ENCODE measurements around the gene ANKS1A. TPM values are rescaled to one million over a fixed set of nuclear protein-coding genes. Genes with fewer than 3 reads are reported as not detected.

ANKS1A gene
- total and polyA plus RNA-seq, 3 donors from 2014 or later = 44.2 to 96.9 (median 95.9) TPM

DNA sequence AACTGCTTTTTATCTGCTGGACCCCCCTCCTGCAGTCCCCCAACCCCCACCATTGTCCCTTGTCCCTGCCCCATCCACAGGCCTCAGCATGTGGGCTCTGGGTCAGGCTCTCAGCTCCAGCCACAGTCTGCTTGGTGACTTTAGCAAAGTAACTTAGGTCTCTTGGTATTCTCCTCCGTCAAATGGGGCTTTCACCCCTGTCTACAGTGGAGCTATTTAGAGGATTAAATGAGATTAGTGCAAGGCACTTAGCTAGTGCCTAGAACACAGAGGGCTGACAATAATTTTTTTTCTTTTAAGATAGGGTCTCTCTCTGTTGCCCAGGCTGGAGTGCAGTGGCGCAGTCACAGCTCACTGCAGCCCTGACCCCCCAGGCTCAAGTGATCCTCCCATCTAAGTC lies 180.2 kb downstream of the ANKS1A start:
- 94 to 97% methylated on average over 2 of the region's 2 CpGs for WGBS, 2 donors
- Histone ChIP-seq H3K27ac (no peak overlapping the region), H3K4me1 (peaks cover 6% of the 10 kb centered on the region), H3K4me3 (no peak overlapping the region), H3K27me3 (no peaks in the 10 kb centered on the region), H3K36me3 (ENCODE audit: low read depth, missing control alignments) (no peaks in the 10 kb centered on the region), H3K9me3 (no peaks in the 10 kb centered on the region)
- TF ChIP-seq, protein P1, sequence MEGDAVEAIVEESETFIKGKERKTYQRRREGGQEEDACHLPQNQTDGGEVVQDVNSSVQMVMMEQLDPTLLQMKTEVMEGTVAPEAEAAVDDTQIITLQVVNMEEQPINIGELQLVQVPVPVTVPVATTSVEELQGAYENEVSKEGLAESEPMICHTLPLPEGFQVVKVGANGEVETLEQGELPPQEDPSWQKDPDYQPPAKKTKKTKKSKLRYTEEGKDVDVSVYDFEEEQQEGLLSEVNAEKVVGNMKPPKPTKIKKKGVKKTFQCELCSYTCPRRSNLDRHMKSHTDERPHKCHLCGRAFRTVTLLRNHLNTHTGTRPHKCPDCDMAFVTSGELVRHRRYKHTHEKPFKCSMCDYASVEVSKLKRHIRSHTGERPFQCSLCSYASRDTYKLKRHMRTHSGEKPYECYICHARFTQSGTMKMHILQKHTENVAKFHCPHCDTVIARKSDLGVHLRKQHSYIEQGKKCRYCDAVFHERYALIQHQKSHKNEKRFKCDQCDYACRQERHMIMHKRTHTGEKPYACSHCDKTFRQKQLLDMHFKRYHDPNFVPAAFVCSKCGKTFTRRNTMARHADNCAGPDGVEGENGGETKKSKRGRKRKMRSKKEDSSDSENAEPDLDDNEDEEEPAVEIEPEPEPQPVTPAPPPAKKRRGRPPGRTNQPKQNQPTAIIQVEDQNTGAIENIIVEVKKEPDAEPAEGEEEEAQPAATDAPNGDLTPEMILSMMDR (IDR thresholded peaks at IDR 0.05) = no peak
- TF ChIP-seq POLR2A (IDR thresholded peaks at IDR 0.05) = no peak
- no peak for DNase-seq
- intact Hi-C loops (cut with DNase I; ENCODE audit: low total_unique reads) = no loop called here

DNA sequence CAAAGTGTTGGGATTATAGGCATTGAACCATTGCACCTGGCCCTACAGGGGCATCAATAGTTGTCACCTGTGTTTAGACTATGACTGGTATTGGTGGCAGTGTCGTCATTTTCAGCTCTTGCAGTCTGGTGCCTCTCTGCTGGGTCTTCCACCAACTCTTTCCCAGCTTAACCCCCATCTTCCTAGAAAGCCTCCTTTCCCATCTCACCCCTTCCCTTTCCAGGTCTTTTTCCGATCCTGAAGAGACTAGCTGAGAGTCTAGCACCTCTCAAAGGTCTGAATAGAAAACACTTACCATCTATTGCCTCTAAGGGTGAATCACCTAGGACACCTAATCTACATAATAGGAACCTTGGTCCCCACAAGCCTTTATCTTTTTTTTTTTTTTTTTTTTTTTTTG lies 181.1 kb downstream of the ANKS1A start:
- TF ChIP-seq, protein P1 (IDR thresholded peaks at IDR 0.05) = no peak
- TF ChIP-seq POLR2A (IDR thresholded peaks at IDR 0.05) = no peak
- no peak for DNase-seq
- WGBS, 2 donors = 98 to 100% methylated on average over 2 of the region's 2 CpGs
- H3K4me1 ChIP-seq = peaks cover 3% of the 10 kb centered on the region
- intact Hi-C loops (cut with DNase I; ENCODE audit: low total_unique reads) = no loop called here
- no peaks in the 10 kb centered on the region for H3K36me3 ChIP-seq (ENCODE audit: low read depth, missing control alignments)
- no peak overlapping the region for H3K27ac ChIP-seq
- H3K4me3 ChIP-seq = no peak overlapping the region
- H3K9me3 ChIP-seq = no peaks in the 10 kb centered on the region
- H3K27me3 ChIP-seq = no peaks in the 10 kb centered on the region

DNA sequence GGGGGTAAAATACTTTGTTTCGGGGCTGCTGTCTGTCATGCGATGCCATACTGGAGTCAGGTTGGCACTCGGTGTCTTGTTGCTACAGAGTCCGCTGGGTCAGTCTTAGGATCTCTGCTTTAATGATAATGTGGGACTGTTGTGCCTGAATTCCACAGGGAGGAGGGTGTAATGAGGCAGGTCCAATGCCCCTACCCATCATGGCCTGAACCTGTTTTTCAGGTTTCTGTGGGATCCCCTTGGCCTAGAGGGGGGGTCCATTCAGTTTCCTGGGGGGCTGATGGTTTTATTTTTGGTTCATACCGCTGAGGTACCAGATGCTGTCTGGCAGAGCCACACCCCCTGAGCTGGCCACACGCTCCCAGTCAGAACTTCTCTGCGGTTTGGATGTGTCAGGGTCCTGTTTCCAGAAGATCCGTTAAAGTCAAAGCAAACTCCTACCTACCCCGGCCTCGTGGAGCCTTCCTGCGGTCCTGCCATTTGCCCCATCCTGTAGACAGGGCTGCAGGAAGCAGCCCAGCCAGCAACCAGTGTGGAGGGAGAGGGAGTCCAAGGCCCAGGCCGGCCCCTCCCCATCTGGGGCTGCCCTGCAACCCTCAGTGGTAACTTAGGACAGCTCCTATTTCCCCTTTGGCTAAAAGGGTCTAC lies 182.4 kb downstream of the ANKS1A start:
- no peak for TF ChIP-seq POLR2A (IDR thresholded peaks at IDR 0.05)
- Histone ChIP-seq H3K4me1 (peaks cover 3% of the 10 kb centered on the region), H3K27me3 (no peaks in the 10 kb centered on the region), H3K9me3 (no peaks in the 10 kb centered on the region), H3K27ac (no peak overlapping the region), H3K36me3 (ENCODE audit: low read depth, missing control alignments) (no peaks in the 10 kb centered on the region), H3K4me3 (no peak overlapping the region)
- no peak for DNase-seq
- WGBS, 2 donors = 79 to 81% methylated on average over 10 to 12 of the region's 12 CpGs
- intact Hi-C loops (cut with DNase I; ENCODE audit: low total_unique reads) = no loop called here

DNA sequence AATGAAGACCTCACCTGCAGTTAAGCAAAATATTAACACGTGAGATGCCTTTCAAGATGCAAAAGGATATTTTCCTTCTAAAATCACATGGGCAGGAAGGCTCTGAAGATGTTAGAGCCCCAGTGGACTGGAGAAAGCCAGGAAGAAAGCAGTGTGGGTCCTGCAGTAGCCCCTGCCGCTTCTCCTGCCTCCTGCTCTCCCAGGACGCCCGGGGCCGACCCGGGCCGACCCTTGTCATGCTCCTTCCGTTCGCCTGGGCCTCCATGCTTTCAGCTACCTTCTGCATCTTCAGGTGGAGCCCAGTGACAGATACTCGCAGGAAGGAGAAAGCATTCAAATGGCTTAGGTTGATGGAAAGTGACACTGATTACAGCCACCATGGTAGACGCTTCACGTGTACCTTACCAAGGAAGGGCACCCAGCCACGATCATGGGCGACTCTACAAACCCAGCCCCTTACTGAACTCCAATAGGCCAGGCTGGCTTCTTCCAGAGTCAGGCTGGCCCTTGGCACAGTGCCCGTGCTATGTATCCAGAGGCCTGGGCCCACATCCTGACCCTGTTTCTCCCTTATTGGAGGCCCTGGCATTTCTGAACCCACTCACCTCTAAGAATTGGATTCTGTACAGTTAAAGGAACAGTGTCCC lies 183.1 kb downstream of the ANKS1A start:
- H3K27ac ChIP-seq = no peak overlapping the region
- TF ChIP-seq POLR2A (IDR thresholded peaks at IDR 0.05) = no peak
- TF ChIP-seq, protein P1 (IDR thresholded peaks at IDR 0.05) = no peak
- H3K4me1 ChIP-seq = peaks cover 3% of the 10 kb centered on the region
- no peaks in the 10 kb centered on the region for H3K36me3 ChIP-seq (ENCODE audit: low read depth, missing control alignments)
- no peaks in the 10 kb centered on the region for H3K9me3 ChIP-seq
- no peak for DNase-seq
- no peak overlapping the region for H3K4me3 ChIP-seq
- H3K27me3 ChIP-seq = no peaks in the 10 kb centered on the region
- WGBS, 2 donors = 68 to 71% methylated on average over 15 of the region's 15 CpGs
- intact Hi-C loops (cut with DNase I; ENCODE audit: low total_unique reads) = no loop called here

DNA sequence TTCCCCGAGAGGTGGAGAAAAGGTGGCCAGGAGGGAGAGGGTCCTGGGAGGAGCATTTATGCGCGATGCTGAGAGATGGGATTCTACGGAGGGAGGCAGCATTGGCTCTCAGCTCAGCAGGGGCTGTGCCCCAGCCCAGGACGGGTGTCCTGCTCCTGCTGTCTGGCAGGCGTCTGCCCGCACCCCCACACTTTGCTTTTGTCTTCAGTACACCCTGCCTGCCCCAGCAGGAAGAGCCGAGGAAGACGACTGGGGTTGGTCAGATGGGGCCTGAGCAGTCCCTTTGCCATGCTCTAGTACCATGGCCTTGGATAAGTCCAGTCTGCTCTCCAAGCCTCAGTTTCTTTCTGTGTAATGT lies 183.6 kb downstream of the ANKS1A start:
- H3K27ac ChIP-seq = no peak overlapping the region
- intact Hi-C loops (cut with DNase I; ENCODE audit: low total_unique reads) = no loop called here
- TF ChIP-seq POLR2A (IDR thresholded peaks at IDR 0.05) = no peak
- TF ChIP-seq, protein P1 (IDR thresholded peaks at IDR 0.05) = no peak
- H3K27me3 ChIP-seq = no peaks in the 10 kb centered on the region
- no peaks in the 10 kb centered on the region for H3K36me3 ChIP-seq (ENCODE audit: low read depth, missing control alignments)
- no peak for DNase-seq
- H3K9me3 ChIP-seq = no peaks in the 10 kb centered on the region
- peaks cover 3% of the 10 kb centered on the region for H3K4me1 ChIP-seq
- WGBS, 2 donors = 90 to 91% methylated on average over 7 to 9 of the region's 9 CpGs
- no peak overlapping the region for H3K4me3 ChIP-seq

All from testis (tissue), 3 donors.